UCSD-AML1 (cell line): Measurements from ENCODE around the gene JAG2.
"Not testable (repeated sequence)": the region's sequence is repeated elsewhere in the genome, so short reads cannot be mapped to it uniquely, and the experiment has no call there.

Experiments used
- DNase-seq: peaks from one replicate; lab custom pipeline; 2025; ENCODE audit not compliant: unreplicated experiment; lab: John Stamatoyannopoulos, UW

The JAG2 gene

GRCh38 chr14:105120056-105120455, 48.5 kb downstream of the JAG2 start:
- DNase-seq, result no peak

GRCh38 chr14:105119408-105120025, 49.1 kb downstream of the JAG2 start:
- no peak for DNase-seq

GRCh38 chr14:105118646-105119407, 49.7 kb downstream of the JAG2 start:
- no peak for DNase-seq

- no peak for DNase-seq
Measured at GRCh38 chr14:105117710-105118385, 50.7 kb downstream of the JAG2 start.

GRCh38 chr14:105117257-105117646, 51.3 kb downstream of the JAG2 start:
- no peak for DNase-seq

GRCh38 chr14:105116451-105117256, 51.9 kb downstream of the JAG2 start:
- DNase-seq, result no peak

- not testable (repeated sequence) for DNase-seq
Measured at GRCh38 chr14:105109243-105109642, 59.3 kb downstream of the JAG2 start.

GRCh38 chr14:105108516-105108864, 60.1 kb downstream of the JAG2 start:
- no peak for DNase-seq

- no peak for DNase-seq
Measured at GRCh38 chr14:105107781-105108515, 60.6 kb downstream of the JAG2 start.

GRCh38 chr14:105107351-105107750, 61.2 kb downstream of the JAG2 start:
- DNase-seq, result no peak

GRCh38 chr14:105105158-105105557, 63.4 kb downstream of the JAG2 start:
- DNase-seq, result no peak

- no peak for DNase-seq
Measured at GRCh38 chr14:105102893-105103292, 65.7 kb downstream of the JAG2 start.

- DNase-seq, result no peak
Measured at GRCh38 chr14:105102361-105102870, 66.2 kb downstream of the JAG2 start.

GRCh38 chr14:105100910-105101309, 67.7 kb downstream of the JAG2 start:
- no peak for DNase-seq

- no peak for DNase-seq
Measured at GRCh38 chr14:105099778-105100177, 68.8 kb downstream of the JAG2 start.

- no peak for DNase-seq
Measured at GRCh38 chr14:105098316-105098715, 70.3 kb downstream of the JAG2 start.

GRCh38 chr14:105097794-105098127, 70.8 kb downstream of the JAG2 start:
- DNase-seq, result no peak

GRCh38 chr14:105096206-105096875, 72.2 kb downstream of the JAG2 start:
- no peak for DNase-seq

GRCh38 chr14:105095236-105095805, 73.3 kb downstream of the JAG2 start:
- no peak for DNase-seq
